ENCODE results near the gene ANKDD1B.

ANKDD1B gene

DNA sequence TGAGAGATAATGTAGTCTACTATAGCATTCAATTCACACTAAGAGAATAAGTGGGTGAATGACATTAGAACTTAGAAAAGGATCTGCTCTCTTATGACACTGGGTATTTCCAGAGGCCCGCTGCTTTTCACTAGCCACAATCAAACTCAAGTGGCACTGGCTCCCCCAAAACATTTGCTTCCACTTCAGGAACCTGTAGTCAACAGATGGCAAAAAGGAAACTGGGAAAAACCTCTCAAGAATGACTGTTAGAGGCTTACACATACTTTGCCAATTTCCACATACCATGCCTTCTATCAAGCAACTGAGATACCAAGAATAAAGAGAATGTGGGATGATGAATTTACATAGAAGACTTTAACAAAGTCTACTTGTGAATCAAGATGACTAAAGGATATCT lies 94.8 kb downstream of the ANKDD1B start:
- Histone ChIP-seq H3K4me1 (ENCODE audit: control insufficient read depth, insufficient read depth, low read length) (no peaks in the 10 kb centered on the region), H3K27ac (ENCODE audit: low read depth, low read length) (no peak overlapping the region), H3K27me3 (ENCODE audit: control insufficient read depth, insufficient read depth, low read length) (no peaks in the 10 kb centered on the region), H3K4me3 (ENCODE audit: low read depth, low read length) (no peak overlapping the region), H3K9me3 (ENCODE audit: control insufficient read depth, insufficient read depth, low read depth, low read length) (no peaks in the 10 kb centered on the region), H3K9ac (ENCODE audit: low read length) (no peak overlapping the region), H3K36me3 (ENCODE audit: control insufficient read depth, insufficient read depth, low read length) (peaks cover 55% of the 10 kb centered on the region)

DNA sequence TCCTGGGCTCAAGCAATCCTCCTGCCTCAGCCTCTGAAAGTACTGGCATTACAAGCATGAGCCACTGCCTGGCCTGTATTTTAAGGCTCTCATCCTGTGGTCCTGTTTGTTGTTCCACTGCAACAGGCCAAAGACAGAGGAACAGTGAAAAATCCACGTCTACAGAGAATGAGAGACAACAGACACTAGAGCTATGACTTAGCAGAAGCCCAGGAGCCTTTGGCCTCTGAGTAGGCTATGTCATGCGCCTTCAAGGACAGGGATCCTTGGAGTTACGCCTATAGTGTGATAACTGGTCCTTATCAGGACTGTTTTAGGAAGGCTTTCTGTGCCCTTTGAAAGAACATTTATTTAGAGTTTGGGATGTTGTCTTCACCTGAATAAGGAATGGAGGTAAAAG lies 95.5 kb downstream of the ANKDD1B start:
- H3K27me3 ChIP-seq (ENCODE audit: control insufficient read depth, insufficient read depth, low read length), result no peaks in the 10 kb centered on the region
- H3K4me3 ChIP-seq (ENCODE audit: low read depth, low read length), result no peak overlapping the region
- no peak overlapping the region for H3K9ac ChIP-seq (ENCODE audit: low read length)
- H3K36me3 ChIP-seq (ENCODE audit: control insufficient read depth, insufficient read depth, low read length), result peaks cover 54% of the 10 kb centered on the region
- no peaks in the 10 kb centered on the region for H3K9me3 ChIP-seq (ENCODE audit: control insufficient read depth, insufficient read depth, low read depth, low read length)
- no peaks in the 10 kb centered on the region for H3K4me1 ChIP-seq (ENCODE audit: control insufficient read depth, insufficient read depth, low read length)
- no peak overlapping the region for H3K27ac ChIP-seq (ENCODE audit: low read depth, low read length)

DNA sequence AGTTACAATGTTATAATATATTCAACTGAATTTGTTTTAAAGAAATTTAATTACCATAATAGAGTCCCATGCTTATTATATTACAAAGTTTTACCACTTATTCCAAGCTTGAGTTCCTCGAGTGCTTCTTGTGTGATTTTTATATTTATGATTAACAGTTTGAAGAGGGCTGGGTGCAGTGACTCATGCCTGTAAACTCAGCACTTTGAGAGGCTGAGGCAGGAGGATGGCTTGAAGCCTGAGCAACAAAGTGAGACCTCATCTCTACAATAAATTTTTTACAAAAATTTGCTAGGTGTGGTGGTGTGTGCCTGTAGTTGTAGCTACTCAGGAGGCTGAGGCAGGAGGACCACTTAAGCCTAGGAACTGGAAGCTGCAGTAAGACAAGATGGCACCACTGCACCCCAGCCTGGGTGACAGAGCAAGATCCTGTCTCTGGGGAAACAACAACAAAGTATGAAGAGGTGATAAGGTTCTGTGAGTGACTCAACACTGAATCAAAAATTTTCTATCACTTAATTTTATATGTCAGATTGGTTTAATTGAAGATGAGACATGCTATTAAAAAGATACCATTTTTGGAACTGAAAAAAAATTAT lies 96.8 kb downstream of the ANKDD1B start:
- H3K9me3 ChIP-seq (ENCODE audit: control insufficient read depth, insufficient read depth, low read depth, low read length), result no peaks in the 10 kb centered on the region
- H3K4me3 ChIP-seq (ENCODE audit: low read depth, low read length), result no peak overlapping the region
- H3K27me3 ChIP-seq (ENCODE audit: control insufficient read depth, insufficient read depth, low read length), result no peaks in the 10 kb centered on the region
- H3K4me1 ChIP-seq (ENCODE audit: control insufficient read depth, insufficient read depth, low read length), result no peaks in the 10 kb centered on the region
- no peak overlapping the region for H3K27ac ChIP-seq (ENCODE audit: low read depth, low read length)
- no peak overlapping the region for H3K9ac ChIP-seq (ENCODE audit: low read length)
- H3K36me3 ChIP-seq (ENCODE audit: control insufficient read depth, insufficient read depth, low read length), result peaks cover 44% of the 10 kb centered on the region

DNA sequence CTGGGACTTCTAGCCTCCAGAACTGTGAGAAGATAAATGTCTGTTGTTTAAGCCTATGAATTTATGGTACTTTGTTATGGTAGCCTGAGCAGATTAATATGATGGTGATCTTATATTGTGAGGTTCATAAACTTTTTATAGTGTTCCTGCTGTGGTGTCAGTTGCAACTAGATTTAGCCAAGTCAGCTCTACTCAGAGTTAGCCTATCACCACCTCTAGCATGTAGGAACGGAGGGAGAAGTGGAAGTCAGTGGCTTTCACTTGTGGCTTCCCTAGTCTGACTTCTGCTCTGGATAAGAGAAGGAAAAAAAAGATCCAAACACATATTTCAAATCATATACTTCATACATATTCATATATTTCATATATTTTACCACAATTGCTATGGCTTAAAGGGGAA lies 99.4 kb downstream of the ANKDD1B start:
- no peak overlapping the region for H3K4me3 ChIP-seq (ENCODE audit: low read depth, low read length)
- H3K27me3 ChIP-seq (ENCODE audit: control insufficient read depth, insufficient read depth, low read length), result no peaks in the 10 kb centered on the region
- peaks cover 39% of the 10 kb centered on the region for H3K36me3 ChIP-seq (ENCODE audit: control insufficient read depth, insufficient read depth, low read length)
- no peak overlapping the region for H3K27ac ChIP-seq (ENCODE audit: low read depth, low read length)
- H3K9me3 ChIP-seq (ENCODE audit: control insufficient read depth, insufficient read depth, low read depth, low read length), result no peaks in the 10 kb centered on the region
- H3K4me1 ChIP-seq (ENCODE audit: control insufficient read depth, insufficient read depth, low read length), result no peaks in the 10 kb centered on the region
- no peak overlapping the region for H3K9ac ChIP-seq (ENCODE audit: low read length)

DNA sequence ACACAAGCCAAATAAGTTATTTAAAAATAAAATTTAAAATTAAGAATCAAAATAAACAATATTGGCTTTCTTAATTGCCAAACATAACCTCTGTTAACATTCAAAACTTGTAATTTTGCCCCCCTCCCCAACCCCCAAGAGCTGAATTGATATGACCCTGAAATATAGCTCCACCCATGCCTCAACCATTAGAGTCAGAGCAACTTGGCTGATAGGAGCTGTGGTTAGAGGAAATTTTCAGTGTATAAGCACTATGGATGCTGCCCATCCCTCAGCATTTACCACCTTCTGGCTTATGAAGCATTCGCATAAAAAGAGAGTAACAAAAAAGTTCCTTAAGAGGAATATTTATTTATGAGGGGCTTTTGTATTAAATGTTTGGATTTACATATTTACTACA lies 99.9 kb downstream of the ANKDD1B start:
- no peak overlapping the region for H3K9ac ChIP-seq (ENCODE audit: low read length)
- H3K4me3 ChIP-seq (ENCODE audit: low read depth, low read length), result no peak overlapping the region
- H3K27me3 ChIP-seq (ENCODE audit: control insufficient read depth, insufficient read depth, low read length), result no peaks in the 10 kb centered on the region
- no peak overlapping the region for H3K27ac ChIP-seq (ENCODE audit: low read depth, low read length)
- H3K36me3 ChIP-seq (ENCODE audit: control insufficient read depth, insufficient read depth, low read length), result peaks cover 39% of the 10 kb centered on the region
- H3K9me3 ChIP-seq (ENCODE audit: control insufficient read depth, insufficient read depth, low read depth, low read length), result no peaks in the 10 kb centered on the region
- 0 out of 2 replicates have a peak, but pooled peaks cover 2% of the 10 kb centered on the region for H3K4me1 ChIP-seq (ENCODE audit: control insufficient read depth, insufficient read depth, low read length)

DNA sequence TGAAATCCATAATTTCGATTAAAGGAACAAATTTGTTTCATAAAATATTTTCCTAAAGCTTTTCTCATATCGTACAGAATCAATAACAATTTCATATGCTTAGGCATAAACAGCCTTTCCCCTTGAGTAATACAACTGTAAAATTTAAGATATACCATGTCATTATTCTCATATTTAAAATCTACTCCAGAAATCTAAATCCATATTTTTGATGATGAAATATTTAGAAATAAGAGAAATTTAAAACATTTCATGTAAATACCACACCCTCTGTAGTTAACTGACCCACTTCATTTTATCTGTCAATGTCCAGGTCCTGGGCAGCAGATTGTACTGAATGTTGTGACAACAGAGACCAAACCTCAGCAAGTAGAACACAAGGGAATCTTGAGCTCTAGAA lies 100.8 kb downstream of the ANKDD1B start:
- H3K27ac ChIP-seq (ENCODE audit: low read depth, low read length), result no peak overlapping the region
- H3K36me3 ChIP-seq (ENCODE audit: control insufficient read depth, insufficient read depth, low read length), result peaks cover 35% of the 10 kb centered on the region
- H3K4me1 ChIP-seq (ENCODE audit: control insufficient read depth, insufficient read depth, low read length), result 0 out of 2 replicates have a peak, but pooled peaks cover 2% of the 10 kb centered on the region
- H3K9me3 ChIP-seq (ENCODE audit: control insufficient read depth, insufficient read depth, low read depth, low read length), result no peaks in the 10 kb centered on the region
- H3K27me3 ChIP-seq (ENCODE audit: control insufficient read depth, insufficient read depth, low read length), result no peaks in the 10 kb centered on the region
- H3K9ac ChIP-seq (ENCODE audit: low read length), result no peak overlapping the region
- no peak overlapping the region for H3K4me3 ChIP-seq (ENCODE audit: low read depth, low read length)

DNA sequence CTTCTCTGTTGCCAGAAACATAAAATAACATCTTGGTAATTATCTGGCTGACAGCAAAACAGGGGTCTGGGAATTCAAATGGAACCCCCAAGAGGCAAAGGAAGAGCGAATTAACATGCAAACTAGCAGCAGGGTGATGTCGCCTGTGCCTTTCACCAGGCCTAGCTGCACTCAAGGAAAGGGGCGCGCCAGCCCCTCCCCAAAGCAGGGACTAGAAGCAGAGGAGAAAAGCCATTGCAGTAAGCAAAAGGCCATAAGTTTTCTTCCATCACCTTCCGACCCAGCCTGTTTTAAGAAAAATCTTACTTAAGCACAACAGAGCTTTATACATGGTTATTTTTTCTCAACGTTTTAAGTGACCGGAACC lies 105.4 kb downstream of the ANKDD1B start:
- Histone ChIP-seq H3K4me3 (ENCODE audit: low read depth, low read length) (peak overlapping the region; percentile 85), H3K9ac (ENCODE audit: low read length) (peak overlapping the region; percentile 82), H3K36me3 (ENCODE audit: control insufficient read depth, insufficient read depth, low read length) (peaks cover 10% of the 10 kb centered on the region), H3K4me1 (ENCODE audit: control insufficient read depth, insufficient read depth, low read length) (0 out of 2 replicates have a peak, but pooled peaks cover 2% of the 10 kb centered on the region), H3K9me3 (ENCODE audit: control insufficient read depth, insufficient read depth, low read depth, low read length) (no peaks in the 10 kb centered on the region), H3K27me3 (ENCODE audit: control insufficient read depth, insufficient read depth, low read length) (no peaks in the 10 kb centered on the region), H3K27ac (ENCODE audit: low read depth, low read length) (peak overlapping the region; percentile 33; the same call in 1 of the 2 replicates)

DNA sequence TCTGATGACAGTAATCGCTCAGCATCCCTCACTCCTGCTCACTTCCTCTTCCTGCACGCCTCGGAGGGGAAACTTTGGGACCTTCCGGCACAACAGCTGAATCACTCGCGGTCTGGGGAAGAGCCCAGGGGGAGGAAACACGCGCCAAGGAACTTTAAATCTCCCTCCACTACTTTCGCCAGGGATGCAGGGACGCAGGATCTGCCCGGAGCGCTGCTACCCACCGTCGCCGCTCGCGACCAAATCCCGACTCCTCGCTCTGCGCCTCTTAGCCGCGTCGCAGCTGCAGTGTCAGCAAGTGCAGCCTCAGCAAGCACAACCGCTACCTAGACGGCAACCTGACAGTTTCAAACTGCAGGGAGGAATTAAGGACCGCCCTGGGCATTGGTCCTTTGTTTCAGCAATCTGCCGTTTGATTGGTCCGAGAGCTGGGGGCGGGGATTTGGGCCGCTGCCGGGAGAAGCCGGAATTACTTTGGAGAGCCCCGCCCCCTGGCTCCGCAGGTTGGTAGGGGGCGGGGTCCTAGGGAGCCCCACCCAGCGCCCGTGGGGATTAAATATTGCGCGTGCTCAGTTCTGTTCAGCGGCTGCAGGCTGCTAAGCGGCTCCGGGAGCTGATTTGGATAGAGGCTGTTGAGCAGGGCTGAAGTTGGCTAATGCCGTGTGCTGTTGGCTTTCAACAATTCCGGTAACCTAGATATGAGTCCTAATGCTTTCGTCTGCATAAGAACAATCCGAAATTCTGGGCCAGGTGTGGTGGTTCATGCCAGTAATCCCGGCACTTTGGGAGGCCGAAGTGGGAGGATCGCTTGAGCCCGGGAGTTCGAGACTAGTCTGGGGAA lies 106.0 kb downstream of the ANKDD1B start, which contains the start of gene POC5:
POC5 (minus strand) TSS at position 356 of the 841 bp plus-strand sequence. CDS start 4,500 bp downstream, outside the sequence.
- peak within 1 kb of the TSS; percentile 33; the same call in 1 of the 2 replicates for H3K27ac ChIP-seq (ENCODE audit: low read depth, low read length)
- peaks cover 10% of the 10 kb centered on the region for H3K36me3 ChIP-seq (ENCODE audit: control insufficient read depth, insufficient read depth, low read length)
- peak within 1 kb of the TSS; percentile 85 for H3K4me3 ChIP-seq (ENCODE audit: low read depth, low read length)
- H3K9ac ChIP-seq (ENCODE audit: low read length), result peak within 1 kb of the TSS; percentile 82
- H3K9me3 ChIP-seq (ENCODE audit: control insufficient read depth, insufficient read depth, low read depth, low read length), result no peaks in the 10 kb centered on the region
- H3K27me3 ChIP-seq (ENCODE audit: control insufficient read depth, insufficient read depth, low read length), result no peaks in the 10 kb centered on the region
- 0 out of 2 replicates have a peak, but pooled peaks cover 2% of the 10 kb centered on the region for H3K4me1 ChIP-seq (ENCODE audit: control insufficient read depth, insufficient read depth, low read length)

DNA sequence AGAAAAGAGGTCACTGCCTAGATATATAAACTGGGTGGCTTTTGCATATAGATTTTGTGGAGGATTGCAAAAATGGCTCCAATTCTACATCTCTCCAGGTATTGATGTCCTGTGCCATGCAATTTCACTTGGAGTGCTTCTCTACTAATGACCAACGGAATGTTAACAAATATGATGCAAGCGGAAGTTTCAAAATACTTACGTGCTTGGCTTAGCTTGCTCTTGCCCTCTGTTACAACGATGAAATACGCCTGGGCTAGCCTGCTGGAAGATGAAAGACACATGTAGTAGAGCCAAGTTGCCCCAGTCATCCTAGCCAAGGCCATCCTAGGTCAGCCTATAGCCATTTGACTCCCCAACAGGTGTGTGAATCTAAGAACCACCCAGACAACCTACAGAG lies 109.6 kb downstream of the ANKDD1B start:
- H3K27ac ChIP-seq (ENCODE audit: low read depth, low read length), result no peak overlapping the region
- no peak overlapping the region for H3K9ac ChIP-seq (ENCODE audit: low read length)
- H3K36me3 ChIP-seq (ENCODE audit: control insufficient read depth, insufficient read depth, low read length), result no peaks in the 10 kb centered on the region
- H3K27me3 ChIP-seq (ENCODE audit: control insufficient read depth, insufficient read depth, low read length), result no peaks in the 10 kb centered on the region
- H3K4me1 ChIP-seq (ENCODE audit: control insufficient read depth, insufficient read depth, low read length), result peaks cover 10% of the 10 kb centered on the region; the same call in 1 of the 2 replicates
- no peaks in the 10 kb centered on the region for H3K9me3 ChIP-seq (ENCODE audit: control insufficient read depth, insufficient read depth, low read depth, low read length)
- H3K4me3 ChIP-seq (ENCODE audit: low read depth, low read length), result no peak overlapping the region
